Measurements from ENCODE around the gene STMN3.
"Not testable (repeated sequence)": the region's sequence is repeated elsewhere in the genome, so short reads cannot be mapped to it uniquely, and the experiment has no call there.

STMN3 gene

DNA sequence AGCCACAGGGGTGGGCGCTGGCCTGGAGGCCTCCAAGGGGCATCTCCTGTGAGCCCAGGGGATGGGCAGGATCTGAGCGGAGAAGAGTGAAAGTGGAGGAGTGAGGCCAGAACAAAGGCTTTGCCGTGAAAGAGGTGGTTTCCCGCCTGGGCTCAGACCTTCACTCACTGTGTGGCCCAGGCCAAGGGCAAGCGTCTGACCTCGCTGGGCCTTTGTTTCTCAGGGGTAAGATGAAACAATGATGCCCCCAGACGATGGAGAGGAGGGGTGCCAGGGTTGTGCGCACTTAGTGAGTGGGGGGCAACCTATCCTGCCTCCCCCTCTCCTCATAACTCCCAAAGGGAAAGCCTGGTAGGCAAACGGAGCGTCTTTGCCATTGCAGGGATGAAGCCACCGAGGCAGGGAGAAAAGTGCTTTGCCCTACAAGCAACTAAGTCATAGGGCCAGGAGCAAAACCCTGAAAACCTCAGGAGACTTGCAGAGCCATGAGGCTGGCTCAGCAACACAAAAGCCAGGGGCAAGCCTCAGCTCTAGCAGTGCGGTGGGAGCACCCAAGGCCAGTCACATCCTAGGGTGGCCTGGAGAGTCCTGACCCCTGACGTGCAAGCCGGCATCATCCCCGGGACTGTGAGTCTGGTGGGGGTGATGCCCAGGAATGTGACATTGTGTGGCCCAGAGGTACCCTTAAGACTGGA, 897 bp upstream of the STMN3 start:
- Histone ChIP-seq H3K36me3 (ENCODE audit: insufficient read depth, low read length) (no peaks in the 10 kb centered on the region), H3K4me3 (ENCODE audit: low read depth, low read length) (peak overlapping the region; percentile 72), H3K27me3 (ENCODE audit: insufficient read depth, low read length) (peaks cover 14% of the 10 kb centered on the region; the same call in 1 of the 2 replicates), H3K4me1 (ENCODE audit: control insufficient read depth, insufficient read depth, low read length, unreplicated experiment) (peaks cover 11% of the 10 kb centered on the region), H3K79me2 (ENCODE audit: control insufficient read depth, insufficient read depth, low read length, unreplicated experiment) (peaks cover under 1% of the 10 kb centered on the region), H3K27ac (ENCODE audit: low read depth, low read length) (no peak overlapping the region), H2AFZ (ENCODE audit: low read length, unreplicated experiment) (no peak overlapping the region)

DNA sequence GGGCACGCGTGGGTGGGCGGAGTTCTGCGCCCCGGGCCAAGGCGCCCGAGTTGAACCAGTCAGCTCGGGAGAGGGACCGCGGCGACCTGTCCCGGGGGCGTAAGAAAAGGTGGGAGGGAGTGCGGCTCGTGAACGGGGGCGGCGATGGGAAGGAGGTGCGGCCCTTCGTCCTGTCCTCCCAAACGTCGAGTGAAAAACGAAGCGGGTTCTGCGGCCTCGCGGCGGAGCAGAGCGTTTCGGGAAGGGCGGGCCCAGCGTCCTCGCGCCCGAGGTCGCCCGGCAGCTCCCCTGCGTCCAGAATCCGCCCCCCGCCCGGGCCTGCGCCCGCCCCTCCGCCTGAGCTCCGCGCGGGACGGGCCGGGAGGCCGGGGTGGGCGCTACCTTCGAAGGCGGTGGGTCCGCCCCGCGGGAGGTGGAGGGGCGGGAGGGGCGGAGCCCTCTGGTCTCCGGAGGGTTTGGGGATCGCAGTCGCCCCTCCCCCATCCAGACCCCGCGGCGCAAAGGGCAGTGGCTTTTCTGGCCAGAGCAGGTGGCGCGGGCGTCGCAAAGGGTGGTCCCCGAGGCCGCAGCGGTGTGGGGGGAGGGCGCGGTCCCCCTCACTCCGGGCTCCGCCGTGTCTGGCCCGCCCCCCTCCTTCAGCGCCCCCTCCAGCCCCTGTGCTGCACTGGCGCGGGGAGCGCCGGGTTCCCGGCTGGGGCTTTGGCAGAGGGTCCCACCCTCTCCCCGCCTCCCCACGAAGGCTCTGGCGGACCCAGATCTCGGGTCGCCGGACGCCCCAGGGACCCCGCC, 838 bp downstream of the STMN3 start:
- Histone ChIP-seq H3K27ac (ENCODE audit: low read depth, low read length) (no peak overlapping the region), H3K36me3 (ENCODE audit: insufficient read depth, low read length) (no peaks in the 10 kb centered on the region), H3K4me1 (ENCODE audit: control insufficient read depth, insufficient read depth, low read length, unreplicated experiment) (peaks cover 9% of the 10 kb centered on the region), H2AFZ (ENCODE audit: low read length, unreplicated experiment) (no peak overlapping the region), H3K27me3 (ENCODE audit: insufficient read depth, low read length) (peaks cover 14% of the 10 kb centered on the region; the same call in 1 of the 2 replicates), H3K79me2 (ENCODE audit: control insufficient read depth, insufficient read depth, low read length, unreplicated experiment) (no peaks in the 10 kb centered on the region), H3K4me3 (ENCODE audit: low read depth, low read length) (peak overlapping the region; percentile 77)

DNA sequence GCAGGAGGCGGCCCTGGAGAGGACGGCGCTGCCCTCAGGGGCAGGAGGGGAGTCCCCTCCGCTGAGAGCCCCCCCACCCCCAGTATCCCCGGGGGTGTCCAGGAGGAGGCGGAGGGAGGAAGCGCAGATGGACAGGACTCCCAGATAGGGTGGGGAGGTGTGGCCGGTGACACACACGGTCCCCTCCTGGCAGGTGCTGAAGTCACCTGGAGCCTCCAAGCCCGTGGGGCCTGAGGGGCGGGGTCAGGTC, 1.4 kb downstream of the STMN3 start:
- no peak overlapping the region for H2AFZ ChIP-seq (ENCODE audit: low read length, unreplicated experiment)
- peak overlapping the region; percentile 77 for H3K4me3 ChIP-seq (ENCODE audit: low read depth, low read length)
- H3K27me3 ChIP-seq (ENCODE audit: insufficient read depth, low read length) = peaks cover 14% of the 10 kb centered on the region; the same call in 1 of the 2 replicates
- H3K79me2 ChIP-seq (ENCODE audit: control insufficient read depth, insufficient read depth, low read length, unreplicated experiment) = no peaks in the 10 kb centered on the region
- no peaks in the 10 kb centered on the region for H3K36me3 ChIP-seq (ENCODE audit: insufficient read depth, low read length)
- H3K27ac ChIP-seq (ENCODE audit: low read depth, low read length) = no peak overlapping the region
- peaks cover 4% of the 10 kb centered on the region for H3K4me1 ChIP-seq (ENCODE audit: control insufficient read depth, insufficient read depth, low read length, unreplicated experiment)

GRCh38 chr20:63650486-63650885, 2.7 kb downstream of the STMN3 start:
- not testable (repeated sequence) for H2AFZ ChIP-seq (ENCODE audit: low read length, unreplicated experiment); H3K36me3 ChIP-seq (ENCODE audit: insufficient read depth, low read length); H3K27ac ChIP-seq (ENCODE audit: low read depth, low read length); H3K79me2 ChIP-seq (ENCODE audit: control insufficient read depth, insufficient read depth, low read length, unreplicated experiment); H3K4me3 ChIP-seq (ENCODE audit: low read depth, low read length); H3K4me1 ChIP-seq (ENCODE audit: control insufficient read depth, insufficient read depth, low read length, unreplicated experiment)
- peaks cover 14% of the 10 kb centered on the region; the same call in 1 of the 2 replicates for H3K27me3 ChIP-seq (ENCODE audit: insufficient read depth, low read length)

GRCh38 chr20:63648895-63649589, 4.2 kb downstream of the STMN3 start:
- no peaks in the 10 kb centered on the region for H3K36me3 ChIP-seq (ENCODE audit: insufficient read depth, low read length)
- peaks cover 14% of the 10 kb centered on the region; the same call in 1 of the 2 replicates for H3K27me3 ChIP-seq (ENCODE audit: insufficient read depth, low read length)
- no peaks in the 10 kb centered on the region for H3K79me2 ChIP-seq (ENCODE audit: control insufficient read depth, insufficient read depth, low read length, unreplicated experiment)
- peaks cover 4% of the 10 kb centered on the region for H3K4me1 ChIP-seq (ENCODE audit: control insufficient read depth, insufficient read depth, low read length, unreplicated experiment)
- no peak overlapping the region for H3K4me3 ChIP-seq (ENCODE audit: low read depth, low read length)
- no peak overlapping the region for H3K27ac ChIP-seq (ENCODE audit: low read depth, low read length)
- no peak overlapping the region for H2AFZ ChIP-seq (ENCODE audit: low read length, unreplicated experiment)

DNA sequence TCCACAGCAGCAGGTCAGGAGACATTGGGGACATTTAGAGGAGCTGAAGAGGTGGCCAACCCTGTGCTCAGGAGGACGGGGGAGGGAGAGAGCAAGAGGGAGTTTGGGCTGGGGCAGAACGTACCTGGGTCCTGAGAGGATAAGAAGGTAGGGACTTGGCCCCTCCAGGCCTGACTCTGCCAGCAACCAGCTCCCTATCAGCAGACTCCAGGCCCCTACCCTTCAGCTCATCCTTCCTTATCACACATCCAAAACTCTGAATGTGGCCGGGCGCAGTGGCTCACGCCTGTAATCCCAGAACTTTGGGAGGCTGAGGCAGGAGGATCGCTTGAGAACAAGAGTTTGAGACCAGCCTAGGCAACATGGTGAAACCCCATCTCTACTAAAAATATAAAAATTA, 5.0 kb downstream of the STMN3 start:
- H3K27ac ChIP-seq (ENCODE audit: low read depth, low read length) = no peak overlapping the region
- peaks cover 4% of the 10 kb centered on the region for H3K4me1 ChIP-seq (ENCODE audit: control insufficient read depth, insufficient read depth, low read length, unreplicated experiment)
- no peak overlapping the region for H2AFZ ChIP-seq (ENCODE audit: low read length, unreplicated experiment)
- H3K79me2 ChIP-seq (ENCODE audit: control insufficient read depth, insufficient read depth, low read length, unreplicated experiment) = no peaks in the 10 kb centered on the region
- H3K4me3 ChIP-seq (ENCODE audit: low read depth, low read length) = no peak overlapping the region
- H3K36me3 ChIP-seq (ENCODE audit: insufficient read depth, low read length) = no peaks in the 10 kb centered on the region
- H3K27me3 ChIP-seq (ENCODE audit: insufficient read depth, low read length) = peaks cover 14% of the 10 kb centered on the region; the same call in 1 of the 2 replicates

DNA sequence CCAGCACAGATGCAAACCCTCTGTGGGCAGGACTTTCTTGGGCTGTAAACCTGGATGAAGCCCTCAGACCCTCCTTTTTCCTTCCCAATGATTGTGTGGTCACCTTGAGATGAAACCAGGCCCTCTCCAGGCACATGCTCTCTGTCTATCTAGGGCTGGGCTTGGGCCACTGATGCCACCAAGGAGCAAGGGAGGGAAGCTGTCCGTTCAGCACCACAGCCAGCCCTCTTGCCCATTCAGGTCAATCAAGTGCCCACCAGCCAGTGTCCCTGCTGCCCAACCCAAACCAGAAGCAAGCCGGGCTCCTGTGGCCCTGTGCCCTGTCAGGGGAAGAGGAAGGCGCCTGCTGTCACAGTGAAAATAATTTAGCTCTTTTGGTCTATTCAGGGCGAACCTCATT, 8.0 kb downstream of the STMN3 start:
- Histone ChIP-seq H3K79me2 (ENCODE audit: control insufficient read depth, insufficient read depth, low read length, unreplicated experiment) (no peaks in the 10 kb centered on the region), H3K4me3 (ENCODE audit: low read depth, low read length) (no peak overlapping the region), H3K27me3 (ENCODE audit: insufficient read depth, low read length) (no peaks in the 10 kb centered on the region), H3K36me3 (ENCODE audit: insufficient read depth, low read length) (no peaks in the 10 kb centered on the region), H3K27ac (ENCODE audit: low read depth, low read length) (no peak overlapping the region), H3K4me1 (ENCODE audit: control insufficient read depth, insufficient read depth, low read length, unreplicated experiment) (peaks cover 9% of the 10 kb centered on the region), H2AFZ (ENCODE audit: low read length, unreplicated experiment) (no peak overlapping the region)

GRCh38 chr20:63643946-63644345, 9.3 kb downstream of the STMN3 start:
- Histone ChIP-seq H2AFZ (ENCODE audit: low read length, unreplicated experiment) (no peak overlapping the region), H3K4me1 (ENCODE audit: control insufficient read depth, insufficient read depth, low read length, unreplicated experiment) (peaks cover 9% of the 10 kb centered on the region), H3K79me2 (ENCODE audit: control insufficient read depth, insufficient read depth, low read length, unreplicated experiment) (no peaks in the 10 kb centered on the region), H3K36me3 (ENCODE audit: insufficient read depth, low read length) (no peaks in the 10 kb centered on the region), H3K4me3 (ENCODE audit: low read depth, low read length) (no peak overlapping the region), H3K27me3 (ENCODE audit: insufficient read depth, low read length) (no peaks in the 10 kb centered on the region), H3K27ac (ENCODE audit: low read depth, low read length) (no peak overlapping the region)

DNA sequence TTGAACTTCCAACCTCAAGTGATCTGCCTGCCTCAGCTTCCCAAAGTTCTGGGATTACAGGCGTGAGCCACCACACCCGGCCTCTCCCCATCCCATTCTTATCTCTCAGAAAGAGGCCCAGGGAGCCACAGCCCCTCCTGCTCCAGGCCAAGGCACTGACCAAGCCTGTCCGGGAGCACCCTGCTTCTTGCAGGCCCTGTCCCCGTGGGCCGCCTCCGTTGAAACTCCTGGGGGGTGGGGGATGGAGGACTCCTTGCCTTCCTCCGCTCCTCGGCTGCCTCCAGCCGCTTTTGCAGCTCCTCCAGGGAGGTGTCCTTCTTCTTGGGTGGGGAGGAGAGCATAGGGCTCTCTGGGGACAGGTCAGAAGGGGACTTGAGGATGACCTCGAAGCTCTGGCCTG, 9.7 kb downstream of the STMN3 start:
- H2AFZ ChIP-seq (ENCODE audit: low read length, unreplicated experiment) = no peak overlapping the region
- no peaks in the 10 kb centered on the region for H3K36me3 ChIP-seq (ENCODE audit: insufficient read depth, low read length)
- H3K27ac ChIP-seq (ENCODE audit: low read depth, low read length) = no peak overlapping the region
- H3K27me3 ChIP-seq (ENCODE audit: insufficient read depth, low read length) = no peaks in the 10 kb centered on the region
- no peak overlapping the region for H3K4me3 ChIP-seq (ENCODE audit: low read depth, low read length)
- peaks cover 9% of the 10 kb centered on the region for H3K4me1 ChIP-seq (ENCODE audit: control insufficient read depth, insufficient read depth, low read length, unreplicated experiment)
- no peaks in the 10 kb centered on the region for H3K79me2 ChIP-seq (ENCODE audit: control insufficient read depth, insufficient read depth, low read length, unreplicated experiment)

- H3K79me2 ChIP-seq (ENCODE audit: control insufficient read depth, insufficient read depth, low read length, unreplicated experiment) = no peaks in the 10 kb centered on the region
- no peak overlapping the region for H2AFZ ChIP-seq (ENCODE audit: low read length, unreplicated experiment)
- H3K36me3 ChIP-seq (ENCODE audit: insufficient read depth, low read length) = no peaks in the 10 kb centered on the region
- peak overlapping the region; percentile 72; the same call in 1 of the 2 replicates for H3K4me3 ChIP-seq (ENCODE audit: low read depth, low read length)
- H3K27ac ChIP-seq (ENCODE audit: low read depth, low read length) = no peak overlapping the region
- H3K27me3 ChIP-seq (ENCODE audit: insufficient read depth, low read length) = no peaks in the 10 kb centered on the region
- H3K4me1 ChIP-seq (ENCODE audit: control insufficient read depth, insufficient read depth, low read length, unreplicated experiment) = peaks cover 9% of the 10 kb centered on the region
Measured at GRCh38 chr20:63642527-63643247, 10.5 kb downstream of the STMN3 start.

Measured in ACC112 (cell line).